Mesenchymal stem cell (in vitro differentiated cells and primary cell): ENCODE results near the gene GGT6.

Experiments used
- DNase-seq: peaks from one replicate; pipeline ENCODE4 v3.0.0-alpha.2; 2013
- H2AFZ ChIP-seq: one replicate; pipeline ENCODE4 v1.6.1; 2013; ENCODE audit warnings: low read depth, mild to moderate bottlenecking, control low read depth, inconsistent platforms, low read length, moderate library complexity
- H2AK5ac ChIP-seq: 2 replicates; pipeline ENCODE4 v1.6.1; 2013; ENCODE audit warnings: low read length, moderate library complexity, mild to moderate bottlenecking, inconsistent platforms; ENCODE audit not compliant: severe bottlenecking
- H2BK120ac ChIP-seq: one replicate; pipeline ENCODE4 v1.6.1; 2013; ENCODE audit warnings: low read depth, mild to moderate bottlenecking, inconsistent platforms, low read length, moderate library complexity
- H2BK12ac ChIP-seq, 2 experiments: one replicate each; pipeline ENCODE4 v1.6.1; 2013; ENCODE audit warnings: inconsistent platforms in 2 of 2, low read length in 2 of 2, mild to moderate bottlenecking in 2 of 2, moderate library complexity in 2 of 2, control low read depth in 1 of 2
- H2BK15ac ChIP-seq: one replicate; pipeline ENCODE4 v1.6.1; 2013; ENCODE audit warnings: mild to moderate bottlenecking, low read depth, inconsistent platforms; ENCODE audit not compliant: poor library complexity, severe bottlenecking
- H2BK5ac ChIP-seq: 2 replicates; pipeline ENCODE4 v1.6.1; 2013; ENCODE audit warnings: low read depth, mild to moderate bottlenecking, low read length, control low read depth, inconsistent platforms; ENCODE audit not compliant: poor library complexity, severe bottlenecking
- H3K14ac ChIP-seq, 2 experiments: one replicate each; pipeline ENCODE4 v1.6.1; 2013; ENCODE audit warnings: inconsistent platforms in 2 of 2, low read length in 2 of 2, control low read depth in 1 of 2, mild to moderate bottlenecking in 1 of 2, moderate library complexity in 1 of 2
- H3K18ac ChIP-seq, 2 experiments: one replicate each; pipeline ENCODE4 v1.6.1; 2013; ENCODE audit warnings: inconsistent platforms in 2 of 2, low read length in 2 of 2, control low read depth in 1 of 2, low read depth in 1 of 2, mild to moderate bottlenecking in 1 of 2
- H3K23ac ChIP-seq, 2 experiments: one replicate each; pipeline ENCODE4 v1.6.1; 2013; ENCODE audit warnings: inconsistent platforms in 2 of 2, low read length in 2 of 2, mild to moderate bottlenecking in 2 of 2, moderate library complexity in 2 of 2, control low read depth in 1 of 2
- H3K27ac ChIP-seq: 2 replicates; pipeline ENCODE4 v1.5.1; 2013; ENCODE audit warnings: mild to moderate bottlenecking, moderate library complexity, low read length, control low read depth, inconsistent platforms; ENCODE audit not compliant: poor library complexity, severe bottlenecking
- H3K27me3 ChIP-seq, 2 experiments: 2 replicates each; pipeline versions ENCODE4 v1.6.1 to v1.7.0; 2013; ENCODE audit warnings: low read length in 2 of 2, mild to moderate bottlenecking in 2 of 2, moderate library complexity in 2 of 2, control low read depth in 1 of 2, inconsistent platforms in 1 of 2; ENCODE audit not compliant: control insufficient read depth in 1 of 2, insufficient read depth in 1 of 2
- H3K36me3 ChIP-seq, 2 experiments: 2 replicates each; pipeline versions ENCODE4 v1.6.1 to v1.7.0; 2013; ENCODE audit warnings: low read length in 2 of 2, control low read depth in 1 of 2, inconsistent platforms in 1 of 2, low read depth in 1 of 2, mild to moderate bottlenecking in 1 of 2; ENCODE audit not compliant: insufficient read depth in 2 of 2, control insufficient read depth in 1 of 2
- H3K4ac ChIP-seq, 2 experiments: one replicate each; pipeline ENCODE4 v1.6.1; 2013; ENCODE audit warnings: inconsistent platforms in 2 of 2, low read length in 2 of 2, mild to moderate bottlenecking in 2 of 2, moderate library complexity in 2 of 2, control low read depth in 1 of 2, low read depth in 1 of 2
- H3K4me1 ChIP-seq: 2 replicates; pipeline ENCODE4 v1.6.1; 2013; ENCODE audit warnings: low read depth, low read length, control low read depth; ENCODE audit not compliant: control insufficient read depth, insufficient read depth
- H3K4me2 ChIP-seq: 2 replicates; pipeline ENCODE4 v1.6.1; 2013; ENCODE audit warnings: low read length, mild to moderate bottlenecking, inconsistent platforms; ENCODE audit not compliant: poor library complexity, severe bottlenecking
- H3K4me3 ChIP-seq, 2 experiments: 2 replicates each; pipeline versions ENCODE4 v1.5.1 to v1.7.0; 2013; ENCODE audit warnings: low read length in 2 of 2, mild to moderate bottlenecking in 2 of 2, control low read depth in 1 of 2, low read depth in 1 of 2; ENCODE audit not compliant: insufficient read depth in 1 of 2
- H3K79me1 ChIP-seq: replicated peaks from 2 replicates; pipeline ENCODE4 v1.6.1; 2013; ENCODE audit warnings: mild to moderate bottlenecking, control low read depth, low read length, inconsistent platforms; ENCODE audit not compliant: poor library complexity, severe bottlenecking
- H3K9ac ChIP-seq: 2 replicates; pipeline ENCODE4 v1.7.0; 2013; ENCODE audit warnings: mild to moderate bottlenecking, low read length, moderate library complexity
- H3K9me3 ChIP-seq: 2 replicates; pipeline ENCODE4 v1.7.0; 2013; ENCODE audit warnings: mild to moderate bottlenecking, low read length; ENCODE audit not compliant: control insufficient read depth
- H4K8ac ChIP-seq: one replicate; pipeline ENCODE4 v1.6.1; 2013; ENCODE audit warnings: inconsistent platforms, mild to moderate bottlenecking, low read length, moderate library complexity
- H4K91ac ChIP-seq: one replicate; pipeline ENCODE4 v1.6.1; 2013; ENCODE audit warnings: mild to moderate bottlenecking, low read length, inconsistent platforms
- WGBS: methylation state at CpG from one replicate; pipeline ENCODE4 v1.1.7; 2013; ENCODE audit warnings: mixed read lengths; 5-methylcytosine and 5-hydroxymethylcytosine counted together

GGT6 gene

GRCh38 chr17:4542003-4542725 is 18.2 kb downstream of the GGT6 start:
- WGBS: 97% methylated on average over 14 of the region's 14 CpGs
- H2BK15ac ChIP-seq: no peak overlapping the region
- no peak overlapping the region for H2BK120ac ChIP-seq
- no peaks in the 10 kb centered on the region for H3K27me3 ChIP-seq
- H3K4ac ChIP-seq: no peak overlapping the region
- H2AK5ac ChIP-seq: no peak overlapping the region
- no peak overlapping the region for H4K91ac ChIP-seq
- no peak overlapping the region for H2BK12ac ChIP-seq
- H3K27ac ChIP-seq: no peak overlapping the region
- H2BK5ac ChIP-seq: no peak overlapping the region
- no peak overlapping the region for H3K23ac ChIP-seq
- no peak overlapping the region for H3K9ac ChIP-seq
- H3K36me3 ChIP-seq: peaks cover 79 to 100% of the 10 kb centered on the region in 2 experiments
- no peak overlapping the region for H3K4me2 ChIP-seq
- no peak overlapping the region for H3K4me3 ChIP-seq
- peaks cover 9% of the 10 kb centered on the region for H3K4me1 ChIP-seq
- DNase-seq: no peak
- no peak overlapping the region for H4K8ac ChIP-seq
- no peak overlapping the region for H3K18ac ChIP-seq
- H2AFZ ChIP-seq: no peak overlapping the region
- no peaks in the 10 kb centered on the region for H3K9me3 ChIP-seq
- H3K14ac ChIP-seq: no peak overlapping the region
- H3K79me1 ChIP-seq: peaks cover 10% of the 10 kb centered on the region

- DNase-seq: no peak
- Histone ChIP-seq H3K27me3 (no peaks in the 10 kb centered on the region), H3K36me3 (peaks cover 72 to 95% of the 10 kb centered on the region in 2 experiments), H3K4me3 (no peak overlapping the region), H3K27ac (no peak overlapping the region), H3K4me2 (no peak overlapping the region), H3K14ac (no peak overlapping the region), H3K18ac (no peak overlapping the region), H4K91ac (no peak overlapping the region), H2BK12ac (no peak overlapping the region), H3K4me1 (peaks cover 12% of the 10 kb centered on the region), H3K4ac (no peak overlapping the region), H3K79me1 (peaks cover 10% of the 10 kb centered on the region), H2AFZ (no peak overlapping the region), H3K9ac (no peak overlapping the region), H2BK15ac (no peak overlapping the region), H4K8ac (no peak overlapping the region), H3K9me3 (no peaks in the 10 kb centered on the region), H2AK5ac (no peak overlapping the region), H3K23ac (no peak overlapping the region), H2BK120ac (no peak overlapping the region), H2BK5ac (no peak overlapping the region)
- 94% methylated on average over 27 of the region's 29 CpGs for WGBS
Measured at GRCh38 chr17:4541328-4542002, 18.9 kb downstream of the GGT6 start.

- Histone ChIP-seq H2BK120ac (no peak overlapping the region), H3K4ac (no peak overlapping the region), H3K27ac (no peak overlapping the region), H2AK5ac (no peak overlapping the region), H2BK5ac (no peak overlapping the region), H3K36me3 (peaks cover 67 to 92% of the 10 kb centered on the region in 2 experiments), H3K14ac (no peak overlapping the region), H3K27me3 (no peaks in the 10 kb centered on the region), H3K4me2 (no peak overlapping the region), H2BK15ac (no peak overlapping the region), H3K79me1 (peaks cover 8% of the 10 kb centered on the region), H2AFZ (no peak overlapping the region), H3K18ac (no peak overlapping the region), H3K9ac (no peak overlapping the region), H4K91ac (no peak overlapping the region), H3K4me3 (no peak overlapping the region), H3K9me3 (no peaks in the 10 kb centered on the region), H4K8ac (no peak overlapping the region), H2BK12ac (no peak overlapping the region), H3K4me1 (peaks cover 18% of the 10 kb centered on the region), H3K23ac (no peak overlapping the region)
- no peak for DNase-seq
- 95% methylated on average over 15 of the region's 15 CpGs for WGBS
Measured at GRCh38 chr17:4540687-4541327, 19.6 kb downstream of the GGT6 start.

GRCh38 chr17:4540224-4540651 is 20.1 kb downstream of the GGT6 start:
- Histone ChIP-seq H3K23ac (no peak overlapping the region), H2AFZ (no peak overlapping the region), H4K8ac (no peak overlapping the region), H3K4me1 (peaks cover 19% of the 10 kb centered on the region), H3K9ac (no peak overlapping the region), H4K91ac (no peak overlapping the region), H3K9me3 (no peaks in the 10 kb centered on the region), H2BK120ac (no peak overlapping the region), H3K27me3 (no peaks in the 10 kb centered on the region), H3K4ac (no peak overlapping the region), H2BK5ac (no peak overlapping the region), H3K4me2 (no peak overlapping the region), H2BK15ac (no peak overlapping the region), H3K27ac (no peak overlapping the region), H3K36me3 (peaks cover 62 to 86% of the 10 kb centered on the region in 2 experiments), H3K14ac (no peak overlapping the region), H3K18ac (no peak overlapping the region), H2AK5ac (no peak overlapping the region), H3K4me3 (no peak overlapping the region), H2BK12ac (no peak overlapping the region), H3K79me1 (peaks cover 2% of the 10 kb centered on the region)
- no peak for DNase-seq
- WGBS: 88% methylated on average over 14 of the region's 14 CpGs
